GM21619 (cell line): ENCODE results near the gene PLA2G2C.
"Not testable (repeated sequence)": the region's sequence is repeated elsewhere in the genome, so short reads cannot be mapped to it uniquely, and the experiment has no call there.

ENCODE experiments used
- ATAC-seq: cut with Tn5 transposase; IDR thresholded peaks from one replicate; pipeline ENCODE4 v1.9.1; 2021; ENCODE audit not compliant: unreplicated experiment

Gene PLA2G2C, protein sequence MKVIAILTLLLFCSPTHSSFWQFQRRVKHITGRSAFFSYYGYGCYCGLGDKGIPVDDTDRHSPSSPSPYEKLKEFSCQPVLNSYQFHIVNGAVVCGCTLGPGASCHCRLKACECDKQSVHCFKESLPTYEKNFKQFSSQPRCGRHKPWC

DNA sequence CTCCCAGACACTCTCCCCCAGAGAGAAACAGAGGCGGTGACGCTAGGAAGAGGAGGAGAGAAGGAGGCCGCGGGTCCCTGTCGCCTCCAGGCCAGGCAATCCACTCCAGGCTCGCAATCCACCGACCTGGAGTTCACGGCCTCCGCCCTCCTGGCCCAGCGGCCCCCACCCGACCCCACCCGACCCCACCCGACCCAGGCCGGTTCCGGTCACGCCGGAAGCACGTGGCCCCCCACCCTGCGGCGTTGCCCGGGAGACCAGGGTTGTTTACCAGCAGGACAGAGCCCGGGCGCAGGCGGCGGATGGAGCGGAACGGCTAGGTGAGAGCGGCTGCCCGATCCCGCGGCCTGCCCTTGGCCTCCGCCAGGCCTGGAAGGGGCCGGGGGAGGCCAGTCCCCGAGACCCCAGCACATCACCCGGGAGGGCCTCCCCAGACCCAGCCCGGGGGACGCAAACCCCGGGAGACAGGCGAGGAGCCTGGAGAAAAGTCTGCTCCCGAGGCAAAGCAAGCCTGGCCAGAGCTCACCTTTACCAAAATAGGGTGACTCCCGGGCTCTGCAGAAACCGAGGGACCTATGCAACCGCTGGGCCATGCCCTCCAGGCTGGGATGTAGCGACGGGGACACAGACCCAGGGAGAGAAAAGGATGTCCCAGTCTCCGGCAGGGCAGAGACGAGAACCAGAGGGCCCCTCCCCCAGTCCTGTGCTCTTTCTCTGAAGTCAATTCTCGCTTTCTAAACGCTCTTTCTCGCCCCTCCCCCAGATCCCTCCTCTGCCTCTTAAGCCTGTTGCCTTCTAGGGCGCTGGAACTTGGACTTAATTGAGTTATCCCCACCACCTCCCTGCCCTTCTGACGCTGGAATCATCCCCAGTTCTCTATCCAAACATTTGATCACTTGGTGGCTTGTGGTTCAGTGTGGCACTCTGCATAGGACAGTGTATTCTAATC, at the start of gene PLA2G2C, which contains the start of gene UBXN10:
TSS of gene PLA2G2C (minus strand) at position 685 of the 949 bp plus-strand sequence. CDS start 9,155 bp downstream, outside the sequence.
TSS of gene UBXN10 (plus strand) at position 263 of the 949 bp plus-strand sequence. CDS start 4,466 bp downstream, outside the sequence.
- ATAC-seq, result no peak

DNA sequence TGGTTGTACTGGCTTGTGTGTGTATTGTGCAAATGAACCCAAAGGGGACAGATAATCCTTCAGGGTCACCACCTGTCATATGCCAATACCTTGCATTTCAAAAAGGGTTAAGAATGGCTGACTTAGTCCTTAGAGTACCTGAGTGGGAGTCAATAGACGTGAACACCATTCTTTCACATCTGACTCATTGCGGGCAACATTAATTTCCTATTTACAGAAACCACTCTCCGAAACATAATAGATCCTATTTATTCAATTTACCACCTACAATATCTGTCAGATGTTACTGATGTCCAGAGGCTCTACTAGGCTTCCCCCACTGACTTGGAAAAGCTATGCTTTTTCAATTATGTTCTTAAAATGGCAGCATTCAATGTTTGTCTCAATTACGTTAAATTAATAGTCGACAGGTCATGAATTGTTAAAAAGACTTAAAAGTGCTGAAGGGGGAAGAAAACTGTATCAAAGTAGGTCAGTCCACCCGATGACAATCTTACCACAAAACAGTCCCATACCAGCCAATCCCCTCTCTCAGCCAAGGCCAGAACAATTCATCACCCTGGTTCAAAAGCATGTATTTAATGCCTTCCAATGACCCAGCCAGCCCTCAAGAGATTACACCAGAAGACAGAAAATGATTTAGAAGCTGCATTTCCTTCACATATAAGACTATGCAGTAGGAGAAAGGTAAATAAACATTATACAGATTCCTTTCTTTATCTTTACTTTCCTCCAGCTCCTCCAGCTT, 48.6 kb upstream of the PLA2G2C start:
- ATAC-seq, result no peak

DNA sequence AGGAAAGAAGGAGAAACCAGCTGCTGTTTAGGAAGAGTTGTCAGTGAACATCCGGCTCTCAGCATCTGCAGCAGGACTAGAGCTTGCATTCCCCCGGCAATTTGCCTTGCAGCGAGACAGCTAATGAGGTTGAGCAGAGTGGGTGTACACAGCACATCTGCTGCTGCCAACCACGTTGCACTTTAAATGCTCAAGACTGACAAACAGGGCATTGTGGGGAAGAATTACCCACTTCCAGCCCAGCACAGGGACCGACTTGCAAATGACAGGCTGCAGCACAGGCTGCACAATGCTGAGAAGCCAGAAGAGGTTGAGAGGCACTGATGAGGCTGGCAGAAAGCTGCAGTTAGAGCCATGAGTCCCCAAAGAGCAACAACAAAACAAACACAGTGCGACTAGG, 47.5 kb upstream of the PLA2G2C start:
- ATAC-seq, result no peak

DNA sequence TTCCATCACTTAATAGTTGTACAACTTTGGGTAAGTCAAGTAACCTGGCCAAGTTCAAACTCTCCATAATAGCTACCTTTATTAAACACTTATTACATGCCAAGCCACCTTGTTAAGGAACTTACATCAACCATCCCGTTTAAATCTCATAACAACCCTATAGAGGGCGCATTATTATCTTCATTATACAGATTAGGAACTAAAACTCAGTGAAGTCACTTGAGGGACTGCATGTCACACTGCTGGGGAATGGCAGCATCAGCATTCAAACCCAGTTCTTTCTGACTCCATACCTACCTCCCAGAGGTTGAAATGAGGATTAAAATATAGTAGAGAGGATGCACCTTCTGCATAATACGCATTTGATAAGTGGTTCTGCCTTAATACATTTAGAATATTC, 47.1 kb upstream of the PLA2G2C start:
- ATAC-seq, result no peak

DNA sequence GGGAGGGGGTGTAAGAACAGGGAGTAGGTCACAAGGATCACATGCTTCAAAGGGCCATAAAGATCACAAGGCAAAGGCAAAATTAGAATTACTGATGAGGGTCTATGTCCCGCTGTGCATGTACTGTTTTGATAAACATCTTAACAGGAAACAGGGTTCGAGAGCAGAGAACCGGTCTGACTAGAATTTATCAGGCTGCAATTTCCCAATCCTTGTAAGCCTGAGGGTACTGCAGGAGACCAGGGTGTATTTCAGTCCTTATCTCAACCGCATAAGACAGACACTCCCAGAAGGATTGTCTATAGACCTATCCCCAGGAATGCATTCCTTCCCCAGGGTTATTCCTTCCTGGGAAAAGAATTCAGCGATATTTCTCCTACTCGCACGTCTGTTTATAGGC, 46.2 kb upstream of the PLA2G2C start:
- ATAC-seq, result not testable (repeated sequence)

DNA sequence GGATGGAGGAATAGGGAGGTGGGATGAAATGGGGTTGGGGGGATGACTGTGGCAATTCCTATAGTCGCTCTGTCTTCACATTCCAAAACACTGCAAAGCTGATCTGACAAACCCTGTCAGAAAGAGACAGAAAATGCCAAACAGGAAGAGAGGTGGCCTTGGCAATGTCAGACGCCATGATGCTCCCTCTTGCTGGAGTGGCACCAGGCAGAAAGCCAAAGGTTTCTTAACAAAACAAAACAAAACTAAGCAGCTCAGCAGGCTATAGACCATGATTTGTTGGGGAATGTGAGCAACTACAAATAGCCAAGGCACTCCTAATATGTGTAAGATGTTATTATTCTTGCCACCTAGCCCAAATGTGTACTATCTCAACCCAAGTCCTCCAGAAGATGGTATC, 42.9 kb upstream of the PLA2G2C start:
- ATAC-seq, result no peak

DNA sequence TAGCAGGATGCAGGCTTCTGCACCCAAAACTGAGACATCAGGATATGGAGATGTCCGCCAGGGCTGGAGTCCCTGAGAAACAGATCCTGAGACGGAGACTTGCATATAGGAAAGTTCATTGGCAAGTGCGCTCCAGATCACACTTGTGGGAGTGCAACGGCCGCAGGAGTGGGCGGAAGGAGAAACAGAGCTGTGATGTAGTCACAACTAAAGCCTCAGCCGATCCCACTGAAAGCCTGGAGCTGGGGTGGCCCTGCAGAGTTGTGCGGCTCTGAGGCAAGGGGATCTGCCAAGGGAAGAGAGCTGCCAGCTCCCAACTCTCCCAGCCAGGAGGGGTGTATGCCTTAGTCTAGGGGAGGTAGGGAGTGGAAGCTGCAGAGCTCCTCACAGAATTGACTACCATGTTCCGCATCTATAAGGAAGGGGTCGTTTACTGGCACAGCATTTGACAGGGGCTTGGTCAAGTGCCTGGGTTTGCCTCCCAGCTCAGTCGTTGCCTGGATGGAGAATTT, 42.1 kb upstream of the PLA2G2C start:
- no peak for ATAC-seq

DNA sequence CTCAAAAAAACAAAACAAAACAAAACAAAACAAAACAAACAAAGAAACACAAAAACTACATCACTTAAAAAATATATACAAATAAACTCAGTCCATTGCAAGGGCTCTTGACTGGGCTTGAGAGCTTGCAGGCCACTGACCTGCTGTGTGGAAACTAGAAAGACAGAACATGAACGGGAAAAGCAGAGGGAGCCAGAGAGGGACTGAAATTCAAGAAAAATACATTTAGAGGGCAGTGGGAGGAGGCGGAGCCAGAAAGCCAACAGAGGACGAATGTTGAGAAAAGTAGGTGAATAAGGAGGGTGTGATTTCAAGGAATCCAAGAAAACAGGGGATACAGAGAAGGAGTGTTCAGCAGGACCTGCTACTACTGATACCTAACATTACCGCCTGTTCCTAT, 41.4 kb upstream of the PLA2G2C start:
- ATAC-seq, result no peak

DNA sequence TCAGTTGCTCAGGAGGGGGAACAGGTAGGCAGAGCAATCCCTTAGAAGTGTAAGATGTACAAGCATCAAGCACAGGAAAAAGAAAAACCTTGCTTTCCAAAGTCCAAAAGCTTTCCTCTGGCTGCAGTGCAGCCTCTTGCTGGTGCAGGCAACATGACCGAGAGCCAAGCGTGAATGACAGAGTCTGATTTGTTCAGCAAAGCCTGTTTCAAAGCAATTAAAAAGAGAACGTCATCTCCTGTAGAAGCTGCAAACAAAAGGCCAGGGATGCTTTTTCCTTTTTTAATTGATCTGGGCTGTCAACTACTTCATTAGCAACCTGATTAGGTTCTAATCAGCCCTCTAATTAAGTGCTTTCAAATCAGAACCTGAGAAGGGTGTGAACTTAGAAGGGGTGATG, 38.2 kb upstream of the PLA2G2C start:
- ATAC-seq, result no peak

DNA sequence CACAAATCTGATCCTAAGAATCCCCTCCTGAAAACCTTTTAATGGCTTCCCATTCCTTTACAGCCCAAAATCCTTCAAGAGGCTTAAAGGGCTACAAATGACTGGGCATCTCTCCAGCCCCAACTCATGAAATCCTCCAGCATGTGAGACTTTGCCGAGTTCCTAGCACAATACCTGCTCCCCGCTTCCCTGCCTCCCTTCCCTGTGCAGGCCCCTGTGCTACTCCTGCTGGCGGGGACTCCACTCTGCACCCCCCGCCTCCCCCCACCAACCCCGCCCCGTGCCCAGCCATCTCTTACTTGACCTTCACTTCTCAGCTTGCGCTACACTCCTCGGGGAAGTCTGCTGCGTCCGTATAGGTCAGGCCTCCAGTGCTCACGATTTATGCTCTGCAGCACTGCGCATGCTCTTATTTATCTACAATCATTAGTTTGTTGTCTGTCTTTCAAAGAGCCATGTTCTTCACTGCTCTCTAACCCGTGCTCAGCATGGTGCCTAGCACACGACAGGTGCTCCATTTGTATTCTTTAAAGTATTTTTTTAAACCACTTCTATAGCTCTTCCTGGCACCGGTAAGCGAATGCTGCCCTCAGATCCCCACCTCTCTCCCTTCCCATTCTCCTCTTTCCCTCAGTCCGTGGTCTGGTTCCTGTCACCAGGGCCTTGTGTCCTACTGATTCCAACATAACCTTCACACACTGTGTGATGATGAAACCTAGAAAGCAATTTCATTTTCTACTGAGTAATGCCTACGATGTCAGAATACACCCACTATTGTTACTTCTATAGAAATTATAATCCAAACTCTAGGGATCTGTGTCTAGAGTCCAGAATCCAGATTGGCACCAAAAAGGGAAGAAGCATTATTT, 37.5 kb upstream of the PLA2G2C start:
- ATAC-seq, result no peak

DNA sequence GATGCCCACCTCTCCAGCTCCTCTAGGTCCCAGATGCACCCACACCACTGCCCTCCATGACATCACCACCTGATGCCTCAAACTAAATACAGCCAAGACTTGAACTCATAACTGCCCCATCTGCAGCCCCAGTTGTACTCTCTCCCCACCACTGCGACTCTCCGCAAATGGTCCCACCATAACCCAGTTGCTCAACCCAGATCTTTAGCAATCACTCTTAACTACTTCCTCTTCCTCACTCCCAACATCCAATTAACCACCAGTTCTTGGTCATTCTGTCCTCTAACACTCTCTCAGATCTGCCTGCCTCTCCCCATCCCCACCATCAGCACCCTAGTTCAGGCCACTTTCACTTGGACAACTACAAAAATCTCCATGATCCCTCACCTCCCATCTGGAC, 36.8 kb upstream of the PLA2G2C start:
- no peak for ATAC-seq

DNA sequence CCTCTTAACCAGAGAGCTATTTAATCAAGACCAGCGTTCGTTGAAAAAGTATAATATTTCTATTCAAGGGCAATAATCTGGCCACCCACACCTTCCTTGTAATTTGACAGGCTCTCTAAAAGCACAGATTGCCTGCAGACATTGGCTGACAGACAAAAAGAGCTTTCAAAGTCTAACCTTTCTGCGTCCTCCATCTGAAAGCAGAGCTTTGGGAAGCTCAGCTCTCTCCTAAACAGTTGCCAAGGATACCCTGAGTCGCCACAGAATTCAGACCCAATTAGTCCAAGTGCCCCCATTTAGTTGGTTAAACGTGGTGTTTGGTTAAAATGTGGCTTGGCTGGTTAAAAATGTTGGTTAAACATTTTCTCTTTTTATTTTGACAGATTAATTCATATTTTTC, 33.7 kb upstream of the PLA2G2C start:
- no peak for ATAC-seq

DNA sequence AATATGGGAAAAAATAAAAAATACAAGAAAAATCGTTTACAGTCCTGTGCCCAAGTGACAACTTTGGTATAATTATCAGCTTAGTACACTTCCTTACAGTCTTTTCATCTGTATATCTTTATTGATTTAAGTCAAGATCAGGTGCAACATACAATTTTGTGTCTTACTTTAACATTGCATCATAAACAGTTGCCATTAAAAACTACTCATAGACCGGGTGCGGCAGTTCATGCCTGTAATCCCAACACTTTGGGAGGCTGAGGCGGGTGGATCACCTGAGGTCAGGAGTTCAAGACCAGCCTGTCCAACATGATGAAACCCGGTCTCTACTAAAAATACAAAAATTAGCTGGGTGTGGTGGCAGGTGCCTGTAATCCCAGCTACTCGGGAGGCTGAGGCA, 32.7 kb upstream of the PLA2G2C start:
- not testable (repeated sequence) for ATAC-seq

DNA sequence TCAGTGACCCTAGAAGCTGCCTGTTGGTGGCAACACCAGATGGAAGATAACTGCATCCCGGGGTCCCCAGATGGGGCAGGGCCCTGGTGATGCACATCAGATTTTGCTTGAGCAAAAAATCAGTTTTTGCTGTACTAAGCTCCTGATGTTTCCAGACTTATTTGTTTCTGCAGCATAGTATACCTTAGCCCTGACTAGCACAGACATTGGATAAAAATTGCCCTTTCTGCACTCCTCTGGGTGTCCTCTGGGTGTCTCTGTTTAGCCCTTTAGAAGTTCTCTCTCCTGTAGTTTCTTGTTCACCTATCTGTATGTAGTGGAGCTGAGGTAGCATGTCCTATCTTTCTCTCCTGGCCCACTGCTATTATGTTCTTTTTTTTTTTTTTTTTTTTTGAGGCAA, 30.3 kb upstream of the PLA2G2C start:
- peak; percentile 60 for ATAC-seq

DNA sequence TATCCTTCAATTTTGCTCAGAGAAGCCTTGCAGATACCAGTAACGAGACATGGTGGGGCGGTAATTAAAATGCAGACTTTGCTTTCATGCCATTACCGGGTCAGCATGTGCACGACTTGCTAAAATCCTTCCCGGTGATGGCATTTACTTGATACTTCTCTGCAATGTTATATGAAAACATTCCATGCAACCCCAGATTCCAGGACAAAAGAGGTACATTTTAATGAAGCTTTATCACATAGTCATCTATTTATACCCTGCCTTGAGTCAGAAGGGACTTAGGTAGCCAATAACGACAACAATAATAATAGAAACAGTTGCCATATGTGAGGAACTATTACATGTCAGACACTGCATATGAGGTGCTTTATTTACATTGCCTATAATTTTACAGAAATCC, 29.4 kb upstream of the PLA2G2C start:
- no peak for ATAC-seq

DNA sequence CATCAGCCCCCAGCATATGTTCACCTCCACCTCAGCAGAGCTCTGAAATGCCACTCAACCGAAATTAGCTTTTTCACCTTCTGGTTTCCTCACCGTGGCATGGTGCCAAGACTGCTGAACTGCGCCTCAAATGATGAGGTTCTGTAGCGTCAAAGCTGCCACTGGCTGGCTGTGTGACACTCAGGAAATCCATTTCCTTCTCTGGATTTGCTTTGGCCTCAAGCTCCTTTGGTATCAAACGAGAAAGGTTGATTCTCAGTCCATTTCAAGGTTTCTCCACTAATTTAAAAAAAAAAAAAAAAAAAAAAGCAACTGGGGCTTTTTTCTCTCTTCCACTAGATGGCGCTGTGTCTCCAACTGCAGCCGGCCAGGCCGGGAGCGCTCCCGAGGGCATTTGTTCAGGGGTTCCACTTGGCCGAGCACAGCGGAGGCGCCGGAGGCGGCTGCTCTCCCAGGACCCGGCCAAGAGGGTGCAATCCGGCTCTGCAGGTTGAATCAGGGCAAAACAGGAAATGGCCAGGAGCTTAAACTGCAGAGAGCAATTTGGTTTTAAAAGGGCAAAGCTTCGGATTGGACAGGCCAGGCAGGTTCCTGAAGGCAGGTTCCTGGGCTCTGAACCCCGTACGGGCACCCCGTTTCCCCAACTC, 26.5 kb upstream of the PLA2G2C start:
- ATAC-seq, result peak; percentile 64

DNA sequence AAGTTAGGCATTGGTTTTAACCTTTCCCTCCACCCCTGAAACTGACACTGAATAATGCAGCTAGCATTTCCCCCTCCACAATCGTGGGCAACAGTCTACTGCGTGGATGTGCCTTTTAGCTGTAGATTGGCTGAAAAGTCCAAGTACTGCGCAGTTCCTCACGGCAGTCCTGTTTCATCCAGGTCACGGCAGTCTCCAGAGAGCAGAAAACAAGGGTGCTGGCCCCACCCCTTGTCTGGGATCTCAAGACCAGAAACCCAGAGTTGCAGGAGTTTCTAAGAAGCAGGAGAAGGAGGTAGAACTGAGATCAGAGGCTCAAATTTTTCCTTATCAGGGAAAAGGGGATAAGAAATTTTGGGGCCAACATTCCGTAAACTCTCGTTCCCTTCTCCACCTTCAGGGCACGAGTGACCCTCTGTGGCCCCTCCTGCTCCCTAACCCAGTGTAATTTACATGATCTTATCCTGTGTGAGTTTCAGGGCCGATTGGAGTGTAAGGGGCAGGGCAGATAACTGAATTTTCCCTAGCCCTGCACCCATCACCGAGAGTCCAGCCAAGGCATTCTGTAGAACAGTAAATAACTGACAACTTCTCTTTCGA, 25.9 kb upstream of the PLA2G2C start:
- ATAC-seq, result no peak

DNA sequence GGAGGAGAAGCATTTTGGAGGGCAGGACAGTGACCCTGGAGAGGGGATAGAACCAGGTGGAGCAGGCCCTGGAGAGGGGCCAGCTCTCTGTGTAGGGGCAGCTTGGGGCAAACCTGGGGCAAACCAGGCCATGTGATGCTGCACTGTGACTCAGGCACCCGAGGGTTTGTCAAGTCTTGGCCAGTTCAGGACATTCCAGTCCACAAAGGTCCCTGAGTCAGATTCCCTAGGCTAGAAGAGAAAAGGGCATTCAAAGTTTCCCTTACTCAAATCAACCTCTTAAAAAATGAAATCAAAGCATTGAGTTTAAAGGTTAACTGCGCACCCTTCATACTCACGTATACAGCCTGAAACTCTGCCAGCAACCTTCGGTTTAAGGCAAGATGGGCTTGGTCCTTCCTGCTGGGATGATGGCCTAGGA, 25.2 kb upstream of the PLA2G2C start:
- no peak for ATAC-seq

DNA sequence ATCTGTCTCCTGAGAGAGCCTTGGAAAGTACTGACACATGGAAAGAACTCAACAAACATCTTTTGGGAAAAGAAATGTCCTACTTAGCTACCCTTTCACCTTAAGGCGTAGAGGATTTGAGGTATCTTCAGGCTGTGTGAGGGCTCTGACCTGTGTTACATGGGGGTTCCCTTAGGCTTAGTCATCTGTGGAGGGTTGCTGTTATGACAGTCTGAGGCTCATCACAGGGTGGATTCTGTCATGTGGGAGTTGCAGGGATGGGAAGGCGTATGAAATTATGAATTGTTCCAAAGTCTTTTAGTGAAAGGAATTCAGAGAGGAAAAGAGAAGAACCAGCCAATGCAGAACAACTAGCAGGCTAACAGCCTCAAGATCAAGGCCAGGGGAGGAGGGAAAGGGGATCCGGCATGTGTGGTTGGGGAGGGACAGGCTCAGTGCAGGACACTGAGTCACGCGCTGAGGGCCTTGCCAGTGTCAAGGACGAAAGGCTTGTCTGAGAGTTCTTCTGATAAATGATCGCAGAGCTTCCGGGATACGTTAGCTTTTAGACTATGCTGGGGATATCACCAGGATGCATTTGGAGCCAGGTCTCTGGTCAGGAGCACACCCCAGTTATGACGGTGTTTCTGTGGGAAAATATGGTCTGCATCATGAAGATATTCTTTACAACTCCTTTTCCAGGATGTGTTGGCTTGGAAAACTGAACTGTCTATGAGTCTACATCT, 24.6 kb upstream of the PLA2G2C start:
- no peak for ATAC-seq
